AG04449 (cell line): ENCODE data around the gene PBXIP1.

Experiments used
- CTCF ChIA-PET: fragments of 350-600 bp; formaldehyde crosslinking; extraction: SDS; loops from one replicate; lab custom pipeline; 2021; ENCODE audit warnings: antibody characterized with exemption; lab: Yijun Ruan, JAX
- POLR2A ChIA-PET: fragments of 400-600, 350-600 bp; formaldehyde crosslinking; extraction: SDS; loops from one replicate; lab custom pipeline; 2020; ENCODE audit warnings: antibody characterized with exemption, inconsistent platforms; lab: Yijun Ruan, JAX
- DNase-seq: peaks from one replicate; pipeline ENCODE4 v3.0.0-alpha.2; 2010; ENCODE audit warnings: low read depth, low spot score
- H3K4me3 ChIP-seq: 2 replicates; pipeline ENCODE4 v1.5.1; 2011; ENCODE audit warnings: low read depth, mild to moderate bottlenecking, control low read depth, low read length
- CTCF ChIP-seq: IDR thresholded peaks from one replicate; pipeline ENCODE4 v1.5.1; 2011; ENCODE audit warnings: mild to moderate bottlenecking, moderate library complexity, low read length, control low read depth, inconsistent platforms; ENCODE audit not compliant: insufficient read depth; ENCODE audit errors: missing control alignments

PBXIP1 gene

GRCh38 chr1:154935749-154936554 lies 19.9 kb downstream of the PBXIP1 start:
- POLR2A ChIA-PET = interaction anchor here (0.9 to 2.0 kb wide), 8 partner anchors 9 to 309 kb away, joined by 3 to 8 read pairs (median 3); partner anchors contain the start of gene PBXIP1
- CTCF ChIA-PET = interaction anchor here (0.6 to 2.9 kb wide), 21 partner anchors 8 to 457 kb away, joined by 3 to 15 read pairs (median 6); partner anchors contain the start of gene PBXIP1
- no peak for DNase-seq
- TF ChIP-seq CTCF = no peak
- peak overlapping the region; percentile 95 for H3K4me3 ChIP-seq

GRCh38 chr1:154934358-154934948 lies 21.4 kb downstream of the PBXIP1 start:
- H3K4me3 ChIP-seq = no peak overlapping the region
- TF ChIP-seq CTCF = no peak
- CTCF ChIA-PET = interaction anchor here (0.7 to 2.1 kb wide), 5 partner anchors 10 to 264 kb away, joined by 3 to 11 read pairs (median 3); no protein-coding TSS in a partner anchor
- no peak for DNase-seq
- POLR2A ChIA-PET = no interaction called here

- CTCF ChIA-PET = interaction anchor here (0.8 to 1.7 kb wide), 3 partner anchors 13 to 264 kb away, joined by 3 to 4 read pairs (median 4); no protein-coding TSS in a partner anchor
- POLR2A ChIA-PET = no interaction called here
- DNase-seq = no peak
- no peak for TF ChIP-seq CTCF
- no peak overlapping the region for H3K4me3 ChIP-seq
Measured at GRCh38 chr1:154931940-154932487, 23.9 kb downstream of the PBXIP1 start.

- DNase-seq = no peak
- ChIA-PET POLR2A (no interaction called here), CTCF (interaction anchor here (0.7 to 1.7 kb wide), 2 partner anchors 9 to 10 kb away, joined by 3 to 7 read pairs; partner anchors contain the start of gene PMVK)
- no peak overlapping the region for H3K4me3 ChIP-seq
- TF ChIP-seq CTCF = no peak
Measured at GRCh38 chr1:154926201-154926600, 29.7 kb downstream of the PBXIP1 start.

GRCh38 chr1:154925335-154926170 lies 30.3 kb downstream of the PBXIP1 start:
- CTCF ChIA-PET = interaction anchor here (0.7 to 1.7 kb wide), 3 partner anchors 8 to 256 kb away, joined by 3 to 7 read pairs (median 3); partner anchors contain the start of gene PMVK
- DNase-seq = no peak

More at GRCh38 chr1:154925335-154926170, 30.3 kb downstream of the PBXIP1 start:
- POLR2A ChIA-PET = no interaction called here
- H3K4me3 ChIP-seq = no peak overlapping the region
- TF ChIP-seq CTCF = no peak
